Measurements from ENCODE around the gene PHYHD1.

DNA sequence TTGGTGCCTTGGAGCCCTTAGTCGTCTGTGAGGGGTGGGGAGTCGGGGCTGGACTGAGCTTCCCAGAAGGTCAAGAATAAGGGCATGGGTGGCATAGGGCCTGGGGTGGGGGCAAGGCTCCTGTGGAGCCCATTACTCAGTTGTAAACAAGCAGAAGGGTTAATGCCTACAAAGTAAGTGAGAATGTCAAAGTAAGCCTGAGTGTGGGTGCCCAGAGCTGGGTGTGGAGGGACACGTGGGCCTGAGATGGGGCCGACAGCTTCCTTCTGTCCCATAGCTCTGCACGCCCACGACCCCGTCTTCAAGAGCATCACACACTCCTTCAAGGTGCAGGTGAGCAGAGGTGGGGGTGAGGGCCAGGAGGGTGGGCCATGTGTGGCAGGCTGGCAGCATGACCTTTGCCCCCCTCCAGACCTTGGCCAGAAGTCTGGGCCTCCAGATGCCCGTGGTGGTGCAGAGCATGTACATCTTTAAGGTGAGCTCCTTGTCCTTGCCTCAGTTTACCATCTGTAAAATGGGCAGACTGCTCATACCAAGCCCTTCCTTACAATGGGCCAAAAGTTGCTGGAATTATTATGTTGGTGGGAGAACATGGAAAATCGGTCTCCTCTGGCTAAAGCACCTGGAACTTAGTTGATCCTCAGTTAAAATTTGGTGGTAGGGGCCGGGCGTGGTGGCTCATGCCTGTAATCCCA is 15.5 kb downstream of the PHYHD1 start:
- TF ChIP-seq POLR2AphosphoS5 (IDR thresholded peaks at IDR 0.05) (no peak), POLR2A (IDR thresholded peaks at IDR 0.05) (no peak)
- TF ChIP-seq, protein P1, sequence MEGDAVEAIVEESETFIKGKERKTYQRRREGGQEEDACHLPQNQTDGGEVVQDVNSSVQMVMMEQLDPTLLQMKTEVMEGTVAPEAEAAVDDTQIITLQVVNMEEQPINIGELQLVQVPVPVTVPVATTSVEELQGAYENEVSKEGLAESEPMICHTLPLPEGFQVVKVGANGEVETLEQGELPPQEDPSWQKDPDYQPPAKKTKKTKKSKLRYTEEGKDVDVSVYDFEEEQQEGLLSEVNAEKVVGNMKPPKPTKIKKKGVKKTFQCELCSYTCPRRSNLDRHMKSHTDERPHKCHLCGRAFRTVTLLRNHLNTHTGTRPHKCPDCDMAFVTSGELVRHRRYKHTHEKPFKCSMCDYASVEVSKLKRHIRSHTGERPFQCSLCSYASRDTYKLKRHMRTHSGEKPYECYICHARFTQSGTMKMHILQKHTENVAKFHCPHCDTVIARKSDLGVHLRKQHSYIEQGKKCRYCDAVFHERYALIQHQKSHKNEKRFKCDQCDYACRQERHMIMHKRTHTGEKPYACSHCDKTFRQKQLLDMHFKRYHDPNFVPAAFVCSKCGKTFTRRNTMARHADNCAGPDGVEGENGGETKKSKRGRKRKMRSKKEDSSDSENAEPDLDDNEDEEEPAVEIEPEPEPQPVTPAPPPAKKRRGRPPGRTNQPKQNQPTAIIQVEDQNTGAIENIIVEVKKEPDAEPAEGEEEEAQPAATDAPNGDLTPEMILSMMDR (IDR thresholded peaks at IDR 0.05), result no peak
